A549 (cell line): ENCODE results near the gene STIP1.

ENCODE experiments used
- CEBPB ChIP-seq, 2 experiments: fragments of >200 bp in 1 of 2; sonication (Bioruptor Twin) in 1 of 2; formaldehyde crosslinking in 1 of 2; IDR thresholded peaks; 2 replicates each; pipeline ENCODE4 v1.6.1; 2012 to 2016
- EP300 ChIP-seq, 2 experiments: fragments of >200 bp; sonication (Bioruptor Twin); formaldehyde crosslinking; IDR thresholded peaks; 2 replicates in 1 of 2; 3 replicates in 1 of 2; pipeline ENCODE4 v1.6.1; 2016 to 2017
- MAFK ChIP-seq: fragments of 450-650 bp; IDR thresholded peaks from 2 replicates; pipeline ENCODE4 v1.6.1; 2014; ENCODE audit not compliant: partially characterized antibody
- PHF8 ChIP-seq: fragments of 200-600 bp; sonication (generic); IDR thresholded peaks from 2 replicates; pipeline ENCODE4 v1.6.1; 2016; ENCODE audit warnings: low read depth, mild to moderate bottlenecking, antibody characterized with exemption, moderate library complexity, borderline replicate concordance
- POLR2A ChIP-seq: IDR thresholded peaks from 2 replicates; pipeline ENCODE4 v1.6.1; 2012; ENCODE audit warnings: mild to moderate bottlenecking, low read length
- RAD21 ChIP-seq, 2 experiments: fragments of >200 bp in 1 of 2; sonication (Bioruptor Twin) in 1 of 2; formaldehyde crosslinking in 1 of 2; IDR thresholded peaks in 1 of 2; conservative IDR thresholded peaks in 1 of 2; 2 replicates in 1 of 2; 3 replicates in 1 of 2; pipeline ENCODE4 v1.6.1; 2012 to 2018; ENCODE audit warnings: inconsistent platforms in 1 of 2
- TFCP2L1 ChIP-seq: fragments of 250-450 bp; sonication (Bioruptor Pico); IDR thresholded peaks from 2 replicates; pipeline ENCODE4 v1.5.0; 2021; ENCODE audit warnings: mild to moderate bottlenecking
- TF ChIP-seq, protein P1 (sequence below): fragments of >200 bp; sonication (Bioruptor Twin); formaldehyde crosslinking; IDR thresholded peaks from 3 replicates; pipeline ENCODE4 v1.5.1; 2016
- TF ChIP-seq, protein P2 (sequence below): fragments of 450-650 bp; IDR thresholded peaks from 2 replicates; pipeline ENCODE4 v1.6.1; 2014; ENCODE audit warnings: antibody characterized with exemption

DNA sequence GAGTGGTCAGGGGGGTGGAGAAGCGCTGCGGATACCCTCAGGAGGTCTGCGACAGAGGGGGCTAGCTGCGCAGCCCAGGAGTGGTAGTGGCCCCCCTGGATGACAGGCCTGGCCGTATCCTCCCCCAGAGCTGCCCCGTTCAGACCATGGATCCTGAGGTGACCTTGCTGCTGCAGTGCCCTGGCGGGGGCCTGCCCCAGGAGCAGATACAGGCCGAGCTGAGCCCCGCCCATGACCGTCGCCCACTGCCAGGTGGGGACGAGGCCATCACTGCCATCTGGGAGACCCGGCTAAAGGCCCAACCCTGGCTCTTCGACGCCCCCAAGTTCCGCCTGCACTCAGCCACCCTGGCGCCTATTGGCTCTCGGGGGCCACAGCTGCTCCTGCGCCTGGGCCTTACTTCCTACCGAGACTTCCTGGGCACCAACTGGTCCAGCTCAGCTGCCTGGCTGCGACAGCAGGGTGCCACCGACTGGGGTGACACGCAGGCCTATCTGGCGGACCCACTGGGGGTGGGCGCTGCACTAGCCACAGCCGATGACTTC is 40.6 kb downstream of the STIP1 start:
- no peak for TF ChIP-seq CEBPB (IDR thresholded peaks at IDR 0.05)
- no peak for TF ChIP-seq MAFK
- TF ChIP-seq, protein P1, sequence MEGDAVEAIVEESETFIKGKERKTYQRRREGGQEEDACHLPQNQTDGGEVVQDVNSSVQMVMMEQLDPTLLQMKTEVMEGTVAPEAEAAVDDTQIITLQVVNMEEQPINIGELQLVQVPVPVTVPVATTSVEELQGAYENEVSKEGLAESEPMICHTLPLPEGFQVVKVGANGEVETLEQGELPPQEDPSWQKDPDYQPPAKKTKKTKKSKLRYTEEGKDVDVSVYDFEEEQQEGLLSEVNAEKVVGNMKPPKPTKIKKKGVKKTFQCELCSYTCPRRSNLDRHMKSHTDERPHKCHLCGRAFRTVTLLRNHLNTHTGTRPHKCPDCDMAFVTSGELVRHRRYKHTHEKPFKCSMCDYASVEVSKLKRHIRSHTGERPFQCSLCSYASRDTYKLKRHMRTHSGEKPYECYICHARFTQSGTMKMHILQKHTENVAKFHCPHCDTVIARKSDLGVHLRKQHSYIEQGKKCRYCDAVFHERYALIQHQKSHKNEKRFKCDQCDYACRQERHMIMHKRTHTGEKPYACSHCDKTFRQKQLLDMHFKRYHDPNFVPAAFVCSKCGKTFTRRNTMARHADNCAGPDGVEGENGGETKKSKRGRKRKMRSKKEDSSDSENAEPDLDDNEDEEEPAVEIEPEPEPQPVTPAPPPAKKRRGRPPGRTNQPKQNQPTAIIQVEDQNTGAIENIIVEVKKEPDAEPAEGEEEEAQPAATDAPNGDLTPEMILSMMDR, result no peak
- TF ChIP-seq POLR2A, result no peak
- TF ChIP-seq RAD21 (conservative IDR thresholded peaks at IDR 0.05 in 1 of 2, IDR thresholded peaks at IDR 0.05 in 1 of 2), result no peak
- TF ChIP-seq, protein P2, sequence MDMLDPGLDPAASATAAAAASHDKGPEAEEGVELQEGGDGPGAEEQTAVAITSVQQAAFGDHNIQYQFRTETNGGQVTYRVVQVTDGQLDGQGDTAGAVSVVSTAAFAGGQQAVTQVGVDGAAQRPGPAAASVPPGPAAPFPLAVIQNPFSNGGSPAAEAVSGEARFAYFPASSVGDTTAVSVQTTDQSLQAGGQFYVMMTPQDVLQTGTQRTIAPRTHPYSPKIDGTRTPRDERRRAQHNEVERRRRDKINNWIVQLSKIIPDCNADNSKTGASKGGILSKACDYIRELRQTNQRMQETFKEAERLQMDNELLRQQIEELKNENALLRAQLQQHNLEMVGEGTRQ, result no peak
- TF ChIP-seq PHF8, result no peak
- no peak for TF ChIP-seq EP300 (IDR thresholded peaks at IDR 0.05)
- no peak for TF ChIP-seq TFCP2L1 (CRISPR knock-in tag)
